Trophoblast cell (in vitro differentiated cells and primary cell): ENCODE results near the gene C17orf50.

Experiments used
- DNase-seq, 2 donors: peaks; one replicate each; pipeline ENCODE4 v3.0.0-alpha.2; 2016
- H2AFZ ChIP-seq: 2 replicates; pipeline ENCODE4 v1.6.1; 2013; ENCODE audit warnings: low read length, moderate library complexity, mild to moderate bottlenecking; ENCODE audit not compliant: insufficient read depth, poor library complexity
- H2AK5ac ChIP-seq: 2 replicates; pipeline ENCODE4 v1.6.1; 2013; ENCODE audit warnings: mild to moderate bottlenecking, low read length
- H2BK120ac ChIP-seq: 2 replicates; pipeline ENCODE4 v1.6.1; 2013; ENCODE audit warnings: low read length, mild to moderate bottlenecking, moderate library complexity; ENCODE audit not compliant: insufficient read depth, poor library complexity
- H2BK12ac ChIP-seq: 2 replicates; pipeline ENCODE4 v1.6.1; 2013; ENCODE audit warnings: mild to moderate bottlenecking, low read length, moderate library complexity
- H2BK5ac ChIP-seq: 2 replicates; pipeline ENCODE4 v1.6.1; 2013; ENCODE audit warnings: low read length, low read depth, moderate library complexity, mild to moderate bottlenecking; ENCODE audit not compliant: poor library complexity
- H3K14ac ChIP-seq: 2 replicates; pipeline ENCODE4 v1.6.1; 2013; ENCODE audit warnings: mild to moderate bottlenecking, low read length
- H3K18ac ChIP-seq: 2 replicates; pipeline ENCODE4 v1.6.1; 2013; ENCODE audit warnings: mild to moderate bottlenecking, low read length
- H3K23ac ChIP-seq: 2 replicates; pipeline ENCODE4 v1.6.1; 2013; ENCODE audit warnings: low read length
- H3K27ac ChIP-seq: 2 replicates; pipeline ENCODE4 v1.5.1; 2013; ENCODE audit warnings: low read depth, mild to moderate bottlenecking, inconsistent platforms, low read length, moderate library complexity
- H3K27me3 ChIP-seq: 2 replicates; pipeline ENCODE4 v1.6.1; 2013; ENCODE audit warnings: inconsistent platforms, mild to moderate bottlenecking, low read length, moderate library complexity; ENCODE audit not compliant: insufficient read depth
- H3K36me3 ChIP-seq, 2 experiments: 1 replicate in 1 of 2; 2 replicates in 1 of 2; pipeline ENCODE4 v1.6.1; 2013; ENCODE audit warnings: low read length in 2 of 2, mild to moderate bottlenecking in 2 of 2, moderate library complexity in 1 of 2; ENCODE audit not compliant: insufficient read depth in 2 of 2, control insufficient read depth in 1 of 2
- H3K4ac ChIP-seq: 2 replicates; pipeline ENCODE4 v1.6.1; 2013; ENCODE audit warnings: low read depth, mild to moderate bottlenecking, low read length, moderate library complexity
- H3K4me1 ChIP-seq, 2 experiments: 1 replicate in 1 of 2; 2 replicates in 1 of 2; pipeline ENCODE4 v1.6.1; 2013; ENCODE audit warnings: low read length in 2 of 2, mild to moderate bottlenecking in 2 of 2, moderate library complexity in 1 of 2; ENCODE audit not compliant: insufficient read depth in 2 of 2, control insufficient read depth in 1 of 2
- H3K4me2 ChIP-seq: 2 replicates; pipeline ENCODE4 v1.6.1; 2013; ENCODE audit warnings: inconsistent platforms, mild to moderate bottlenecking, low read length, moderate library complexity
- H3K4me3 ChIP-seq: 2 replicates; pipeline ENCODE4 v1.5.1; 2013; ENCODE audit warnings: mild to moderate bottlenecking, low read depth, low read length, inconsistent platforms
- H3K79me1 ChIP-seq: one replicate; pipeline ENCODE4 v1.6.1; 2013; ENCODE audit warnings: low read length
- H3K79me2 ChIP-seq: 2 replicates; pipeline ENCODE4 v1.6.1; 2013; ENCODE audit warnings: low read length, mild to moderate bottlenecking; ENCODE audit not compliant: control insufficient read depth, insufficient read depth, poor library complexity
- H3K9ac ChIP-seq: 2 replicates; pipeline ENCODE4 v1.6.1; 2013; ENCODE audit warnings: mild to moderate bottlenecking, low read length
- H3K9me3 ChIP-seq: 2 replicates; pipeline ENCODE4 v1.6.1; 2013; ENCODE audit warnings: low read depth, mild to moderate bottlenecking, control low read depth, inconsistent platforms, low read length; ENCODE audit not compliant: insufficient read depth
- H4K12ac ChIP-seq: 2 replicates; pipeline ENCODE4 v1.6.1; 2013; ENCODE audit warnings: low read depth, mild to moderate bottlenecking, low read length, moderate library complexity
- H4K8ac ChIP-seq: 2 replicates; pipeline ENCODE4 v1.6.1; 2013; ENCODE audit warnings: low read depth, mild to moderate bottlenecking, low read length, moderate library complexity
- H4K91ac ChIP-seq: one replicate; pipeline ENCODE4 v1.6.1; 2013; ENCODE audit warnings: low read depth, mild to moderate bottlenecking, low read length, moderate library complexity
- WGBS: extraction: QIAGEN DNeasy Blood & Tissue Kit; methylation state at CpG from one replicate; pipeline ENCODE4 v1.1.7; 2013; ENCODE audit warnings: missing lambda C conversion rate; ENCODE audit not compliant: insufficient read length, insufficient coverage; ENCODE audit errors: extremely low coverage; 5-methylcytosine and 5-hydroxymethylcytosine counted together

The C17orf50 gene

GRCh38 chr17:35795007-35795870 is 34.6 kb downstream of the C17orf50 start, which contains the start of gene MMP28:
MMP28 (minus strand) TSS chr17:35795641; CDS start chr17:35795377, 264 bp downstream.
- Histone ChIP-seq H3K4me2 (peak within 1 kb of the TSS; percentile 73), H2BK120ac (peak within 1 kb of the TSS; percentile 36), H3K9ac (peak within 1 kb of the TSS; percentile 60), H4K12ac (no peak within 1 kb of the TSS), H2BK5ac (no peak within 1 kb of the TSS), H3K9me3 (no peaks in the 10 kb centered on the region), H3K4me3 (peak within 1 kb of the TSS; percentile 74), H3K27ac (no peak within 1 kb of the TSS), H4K91ac (peak within 1 kb of the TSS; percentile 10), H3K27me3 (peaks cover 2% of the 10 kb centered on the region), H2AFZ (peak within 1 kb of the TSS; percentile 63), H3K14ac (peak within 1 kb of the TSS; percentile 7), H3K18ac (peak within 1 kb of the TSS; percentile 50), H2BK12ac (no peak within 1 kb of the TSS), H3K23ac (no peak within 1 kb of the TSS), H4K8ac (peak within 1 kb of the TSS; percentile 52), H3K4me1 (peaks cover 13 to 18% of the 10 kb centered on the region in 2 experiments), H3K36me3 (no peaks in the 10 kb centered on the region), H3K79me1 (peaks cover 4% of the 10 kb centered on the region), H3K79me2 (no peaks in the 10 kb centered on the region), H2AK5ac (peak within 1 kb of the TSS; percentile 15), H3K4ac (no peak within 1 kb of the TSS)
- WGBS, result no CpG with 5 or more reads among the region's 89 CpGs
- DNase-seq, result peak in 1 of 2 donors; percentile 15

DNA sequence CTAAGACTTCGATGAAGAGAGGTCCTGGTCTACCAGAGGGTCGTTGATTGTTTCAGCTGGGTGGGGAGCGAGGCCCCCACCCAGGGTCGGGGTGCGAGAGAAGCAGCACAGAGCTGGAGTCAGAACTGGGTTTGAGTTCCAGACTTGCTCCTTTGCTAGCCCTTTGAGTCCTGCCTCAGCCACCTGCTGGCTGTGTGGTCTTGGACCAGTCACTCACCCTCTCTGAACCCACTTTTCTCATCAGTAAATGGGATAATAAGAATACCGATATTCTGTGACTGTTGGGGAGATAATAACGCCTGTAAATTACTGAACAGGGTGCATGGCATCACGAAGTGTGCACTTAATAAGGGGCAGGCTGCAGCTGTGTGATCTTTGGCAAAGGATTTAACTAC is 35.2 kb downstream of the C17orf50 start:
- H2BK120ac ChIP-seq, result peak overlapping the region; percentile 36
- peak overlapping the region; percentile 74 for H3K4me3 ChIP-seq
- H3K27me3 ChIP-seq, result peaks cover 2% of the 10 kb centered on the region
- H2BK12ac ChIP-seq, result no peak overlapping the region
- no CpG with 5 or more reads among the region's 8 CpGs for WGBS
- no peak overlapping the region for H2BK5ac ChIP-seq
- H3K4ac ChIP-seq, result no peak overlapping the region
- no peak for DNase-seq
- H3K9me3 ChIP-seq, result no peaks in the 10 kb centered on the region
- peaks cover 4% of the 10 kb centered on the region for H3K79me1 ChIP-seq
- peak overlapping the region; percentile 73 for H3K4me2 ChIP-seq
- no peaks in the 10 kb centered on the region for H3K36me3 ChIP-seq
- peaks cover 13 to 18% of the 10 kb centered on the region in 2 experiments for H3K4me1 ChIP-seq
- no peak overlapping the region for H4K91ac ChIP-seq
- peak overlapping the region; percentile 15 for H2AK5ac ChIP-seq
- no peak overlapping the region for H3K27ac ChIP-seq
- no peak overlapping the region for H3K23ac ChIP-seq
- no peak overlapping the region for H3K9ac ChIP-seq
- H3K18ac ChIP-seq, result no peak overlapping the region
- no peak overlapping the region for H4K8ac ChIP-seq
- no peak overlapping the region for H2AFZ ChIP-seq
- H3K79me2 ChIP-seq, result no peaks in the 10 kb centered on the region
- no peak overlapping the region for H3K14ac ChIP-seq
- H4K12ac ChIP-seq, result no peak overlapping the region

GRCh38 chr17:35796942-35797341 is 36.3 kb downstream of the C17orf50 start:
- Histone ChIP-seq H2BK12ac (no peak overlapping the region), H3K14ac (no peak overlapping the region), H3K79me1 (peaks cover 4% of the 10 kb centered on the region), H3K23ac (no peak overlapping the region), H3K18ac (no peak overlapping the region), H4K8ac (no peak overlapping the region), H3K27ac (no peak overlapping the region), H2AK5ac (no peak overlapping the region), H2AFZ (no peak overlapping the region), H2BK120ac (no peak overlapping the region), H3K9me3 (no peaks in the 10 kb centered on the region), H3K9ac (no peak overlapping the region), H3K27me3 (peaks cover 2% of the 10 kb centered on the region), H3K4me1 (peaks cover 17 to 20% of the 10 kb centered on the region in 2 experiments), H3K4ac (no peak overlapping the region), H3K36me3 (no peaks in the 10 kb centered on the region), H3K4me2 (no peak overlapping the region), H3K4me3 (no peak overlapping the region), H3K79me2 (no peaks in the 10 kb centered on the region), H2BK5ac (no peak overlapping the region), H4K91ac (no peak overlapping the region), H4K12ac (no peak overlapping the region)
- WGBS, result no CpG with 5 or more reads among the region's 1 CpG
- DNase-seq, result no peak

DNA sequence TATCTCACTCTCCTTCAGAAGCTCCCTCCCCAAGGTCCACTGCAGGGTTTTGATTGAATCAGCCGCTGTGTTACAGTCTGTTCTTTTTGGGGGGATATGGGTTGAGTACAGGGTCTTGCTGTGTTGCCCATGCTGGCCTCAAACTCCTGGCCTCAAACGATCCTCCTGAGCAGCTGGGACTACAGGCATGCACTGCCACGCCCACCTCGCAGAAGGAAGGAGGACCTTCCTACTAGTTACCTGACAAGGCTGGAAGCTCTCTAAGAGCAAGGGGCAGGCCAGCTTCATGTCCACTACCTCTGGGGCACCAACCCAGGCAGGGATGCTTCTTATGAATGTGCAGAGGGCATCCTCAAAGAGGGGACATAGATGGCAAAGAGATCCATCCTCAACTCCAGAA is 36.7 kb downstream of the C17orf50 start:
- H2BK5ac ChIP-seq, result no peak overlapping the region
- no peak overlapping the region for H4K91ac ChIP-seq
- H3K23ac ChIP-seq, result no peak overlapping the region
- H3K14ac ChIP-seq, result no peak overlapping the region
- H4K12ac ChIP-seq, result no peak overlapping the region
- DNase-seq, result no peak
- H3K4me1 ChIP-seq, result peaks cover 16 to 17% of the 10 kb centered on the region in 2 experiments
- no peak overlapping the region for H3K4me3 ChIP-seq
- H2AFZ ChIP-seq, result no peak overlapping the region
- H2BK120ac ChIP-seq, result no peak overlapping the region
- no peak overlapping the region for H2AK5ac ChIP-seq
- no peaks in the 10 kb centered on the region for H3K79me2 ChIP-seq
- no peak overlapping the region for H3K27ac ChIP-seq
- peaks cover 4% of the 10 kb centered on the region for H3K79me1 ChIP-seq
- no peak overlapping the region for H4K8ac ChIP-seq
- whole genome bisulfite sequencing, result no CpG with 5 or more reads among the region's 4 CpGs
- H2BK12ac ChIP-seq, result no peak overlapping the region
- H3K9me3 ChIP-seq, result no peaks in the 10 kb centered on the region
- H3K36me3 ChIP-seq, result no peaks in the 10 kb centered on the region
- no peak overlapping the region for H3K9ac ChIP-seq
- H3K18ac ChIP-seq, result no peak overlapping the region
- peaks cover 2% of the 10 kb centered on the region for H3K27me3 ChIP-seq
- no peak overlapping the region for H3K4me2 ChIP-seq
- no peak overlapping the region for H3K4ac ChIP-seq
